Measurements from ENCODE around the gene LYZL6. TPM values are rescaled to one million over a fixed set of nuclear protein-coding genes. Genes with fewer than 3 reads are reported as not detected.
"Not testable (repeated sequence)": the region's sequence is repeated elsewhere in the genome, so short reads cannot be mapped to it uniquely, and the experiment has no call there.

Gene LYZL6
- polyA plus RNA-seq, 1 donor (not counting 4 experiments of a cell fraction or from before 2014, with no cell fraction given), result not detected

DNA sequence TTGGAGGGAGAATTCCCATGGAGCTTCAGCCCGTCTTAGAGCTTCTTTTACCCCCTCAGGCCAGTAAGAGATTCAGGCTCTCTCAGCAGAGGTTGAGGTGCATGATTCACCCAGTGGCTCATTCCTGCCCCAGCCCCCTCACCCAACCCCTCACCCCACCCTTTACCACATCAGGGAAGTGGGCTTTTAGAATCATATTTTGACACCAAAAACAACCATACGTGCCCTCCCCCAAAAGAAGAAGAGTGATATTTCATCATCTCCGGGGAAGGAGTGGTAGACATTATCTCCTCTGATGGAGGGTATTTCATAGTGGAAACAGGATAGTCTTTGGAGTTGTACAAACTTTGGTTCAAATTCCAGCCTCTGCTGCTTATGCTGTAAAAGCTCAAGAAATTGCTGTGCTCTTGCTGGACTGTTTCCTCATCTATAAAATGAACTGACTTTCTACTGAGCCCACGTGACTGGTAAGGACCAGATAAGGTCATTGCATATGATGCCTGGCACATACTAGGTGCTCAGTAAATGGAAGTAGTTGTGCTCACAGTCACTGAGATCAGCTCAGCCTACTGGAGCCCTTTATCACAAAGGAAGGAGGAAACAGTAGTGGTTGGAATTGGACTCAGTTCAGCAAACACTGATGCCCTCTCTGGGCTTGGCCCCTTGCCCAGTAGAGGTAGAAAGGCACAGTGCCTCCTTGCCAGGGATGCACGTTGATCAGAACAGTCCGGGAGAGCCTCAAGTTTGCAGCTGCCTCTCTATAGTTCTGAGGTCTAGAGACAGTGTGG is 45.0 kb downstream of the LYZL6 start:
- Histone ChIP-seq H3K4me3 (ENCODE audit: control insufficient read depth in 2 of 3, extremely low read depth in 1 of 3, insufficient read depth in 2 of 3, low read depth in 1 of 3, low read length in 3 of 3) (no peak overlapping the region), H4K20me1 (ENCODE audit: control insufficient read depth, extremely low read depth, insufficient read depth, low read length) (no peaks in the 10 kb centered on the region), H3K27me3 (ENCODE audit: control insufficient read depth, extremely low read depth, insufficient read depth, low read length) (no peaks in the 10 kb centered on the region), H3K27ac (ENCODE audit: control insufficient read depth, insufficient read depth, low read length) (no peak overlapping the region), H3K4me1 (ENCODE audit: control insufficient read depth, extremely low read depth, insufficient read depth, low read length) (peaks cover 32% of the 10 kb centered on the region), H2AFZ (ENCODE audit: control insufficient read depth, low read length) (no peak overlapping the region), H3K9me1 (ENCODE audit: control insufficient read depth, extremely low read depth, insufficient read depth, low read length) (no peaks in the 10 kb centered on the region), H3K4me2 (ENCODE audit: control insufficient read depth, extremely low read depth, insufficient read depth, low read depth, low read length) (no peak overlapping the region), H3K9ac (ENCODE audit: control insufficient read depth, extremely low read depth, insufficient read depth, low read length) (no peak overlapping the region), H3K36me3 (ENCODE audit: control insufficient read depth in 2 of 2, extremely low read depth in 1 of 2, insufficient read depth in 2 of 2, low read length in 2 of 2) (no peaks in the 10 kb centered on the region), H3K79me2 (ENCODE audit: control insufficient read depth, insufficient read depth, low read length) (no peaks in the 10 kb centered on the region), H3K9me3 (ENCODE audit: control insufficient read depth, low read depth, low read length) (no peaks in the 10 kb centered on the region)
- FAIRE-seq (no peak), DNase-seq (ENCODE audit: low read depth, low spot score) (no peak)
- dilution Hi-C loops (cut with MboI; ENCODE audit: extremely low pct_ligation_motif_present, low sequenced_read_pairs), result no loop called here
- TF ChIP-seq EZH2 (IDR thresholded peaks at IDR 0.05; ENCODE audit: low read length), result no peak
- TF ChIP-seq, protein P1, sequence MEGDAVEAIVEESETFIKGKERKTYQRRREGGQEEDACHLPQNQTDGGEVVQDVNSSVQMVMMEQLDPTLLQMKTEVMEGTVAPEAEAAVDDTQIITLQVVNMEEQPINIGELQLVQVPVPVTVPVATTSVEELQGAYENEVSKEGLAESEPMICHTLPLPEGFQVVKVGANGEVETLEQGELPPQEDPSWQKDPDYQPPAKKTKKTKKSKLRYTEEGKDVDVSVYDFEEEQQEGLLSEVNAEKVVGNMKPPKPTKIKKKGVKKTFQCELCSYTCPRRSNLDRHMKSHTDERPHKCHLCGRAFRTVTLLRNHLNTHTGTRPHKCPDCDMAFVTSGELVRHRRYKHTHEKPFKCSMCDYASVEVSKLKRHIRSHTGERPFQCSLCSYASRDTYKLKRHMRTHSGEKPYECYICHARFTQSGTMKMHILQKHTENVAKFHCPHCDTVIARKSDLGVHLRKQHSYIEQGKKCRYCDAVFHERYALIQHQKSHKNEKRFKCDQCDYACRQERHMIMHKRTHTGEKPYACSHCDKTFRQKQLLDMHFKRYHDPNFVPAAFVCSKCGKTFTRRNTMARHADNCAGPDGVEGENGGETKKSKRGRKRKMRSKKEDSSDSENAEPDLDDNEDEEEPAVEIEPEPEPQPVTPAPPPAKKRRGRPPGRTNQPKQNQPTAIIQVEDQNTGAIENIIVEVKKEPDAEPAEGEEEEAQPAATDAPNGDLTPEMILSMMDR (optimal IDR thresholded peaks at IDR 0.05 in 1 of 3, IDR thresholded peaks at IDR 0.05 in 1 of 3, conservative IDR thresholded peaks at IDR 0.05 in 1 of 3; ENCODE audit: extremely low read depth in 1 of 3, insufficient read depth in 2 of 3, low read length in 3 of 3), result no peak

DNA sequence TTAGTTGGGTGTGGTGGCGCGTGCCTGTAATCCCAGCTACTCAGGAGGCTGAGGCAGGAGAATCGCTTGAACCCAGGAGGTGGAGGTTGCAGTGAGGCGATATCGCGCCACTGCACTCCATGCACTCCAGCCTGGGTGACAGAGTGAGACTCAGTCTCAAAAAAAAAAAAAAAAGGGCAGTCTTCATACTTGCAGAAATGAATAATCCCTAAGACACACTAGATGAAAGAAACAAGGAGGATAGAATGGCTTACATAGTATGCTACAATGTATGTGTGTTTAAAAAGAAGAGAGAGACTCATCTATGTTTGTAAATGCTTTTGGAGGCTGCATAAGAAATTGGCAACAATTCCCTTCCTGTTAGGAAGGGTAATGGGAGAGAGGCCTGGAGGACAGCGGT is 45.7 kb downstream of the LYZL6 start:
- H4K20me1 ChIP-seq (ENCODE audit: control insufficient read depth, extremely low read depth, insufficient read depth, low read length); H3K36me3 ChIP-seq (ENCODE audit: control insufficient read depth in 2 of 2, extremely low read depth in 1 of 2, insufficient read depth in 2 of 2, low read length in 2 of 2); H3K9me1 ChIP-seq (ENCODE audit: control insufficient read depth, extremely low read depth, insufficient read depth, low read length); H3K27ac ChIP-seq (ENCODE audit: control insufficient read depth, insufficient read depth, low read length); H2AFZ ChIP-seq (ENCODE audit: control insufficient read depth, low read length); FAIRE-seq; H3K9me3 ChIP-seq (ENCODE audit: control insufficient read depth, low read depth, low read length); H3K9ac ChIP-seq (ENCODE audit: control insufficient read depth, extremely low read depth, insufficient read depth, low read length); DNase-seq (ENCODE audit: low read depth, low spot score); H3K4me3 ChIP-seq (ENCODE audit: control insufficient read depth in 2 of 3, extremely low read depth in 1 of 3, insufficient read depth in 2 of 3, low read depth in 1 of 3, low read length in 3 of 3); H3K4me2 ChIP-seq (ENCODE audit: control insufficient read depth, extremely low read depth, insufficient read depth, low read depth, low read length); H3K27me3 ChIP-seq (ENCODE audit: control insufficient read depth, extremely low read depth, insufficient read depth, low read length); H3K79me2 ChIP-seq (ENCODE audit: control insufficient read depth, insufficient read depth, low read length); dilution Hi-C loops (cut with MboI; ENCODE audit: extremely low pct_ligation_motif_present, low sequenced_read_pairs): not testable (repeated sequence)
- H3K4me1 ChIP-seq (ENCODE audit: control insufficient read depth, extremely low read depth, insufficient read depth, low read length), result peaks cover 32% of the 10 kb centered on the region
